SK-N-SH (cell line): ENCODE measurements around the gene NUDT13. TPM values are rescaled to one million over a fixed set of nuclear protein-coding genes. Genes with fewer than 3 reads are reported as not detected.
"Not testable (repeated sequence)": the region's sequence is repeated elsewhere in the genome, so short reads cannot be mapped to it uniquely, and the experiment has no call there.

Experiments
- CTCF ChIA-PET: fragments of 300-600, 350-600 bp; formaldehyde crosslinking; extraction: SDS; loops from one replicate; lab custom pipeline; 2021; lab: Yijun Ruan, JAX
- POLR2A ChIA-PET: fragments of 350-600 bp; sonication (Branson Sonifier 250); formaldehyde crosslinking; extraction: SDS; loops from one replicate; lab custom pipeline; 2020; ENCODE audit warnings: antibody characterized with exemption, inconsistent platforms; lab: Yijun Ruan, JAX
- DNase-seq: peaks from one replicate; pipeline ENCODE4 v3.0.0; 2012
- H2AFZ ChIP-seq: fragments of 200-600 bp; sonication (generic); 2 replicates; pipeline ENCODE4 v1.8.1; 2016; ENCODE audit warnings: antibody characterized with exemption, mild to moderate bottlenecking, low read depth
- H3F3A ChIP-seq: fragments of 200-600 bp; sonication (generic); replicated peaks from 2 replicates; pipeline ENCODE3; 2016; ENCODE audit warnings: antibody characterized with exemption, mild to moderate bottlenecking; ENCODE audit not compliant: insufficient read depth
- H3K27ac ChIP-seq, 2 experiments: fragments of 200-500 bp in 1 of 2; fragments of 200-600 bp in 1 of 2; sonication (Bioruptor generic) in 1 of 2; sonication (generic), shearing (Covaris generic) in 1 of 2; 2 replicates each; pipeline versions ENCODE4 v1.5.1 to v1.6.1; 2014 to 2016; ENCODE audit warnings: low read depth in 2 of 2, inconsistent platforms in 1 of 2, low read length in 1 of 2, mild to moderate bottlenecking in 1 of 2, mixed read lengths in 1 of 2
- H3K27me3 ChIP-seq: fragments of 200-600 bp; sonication (generic), shearing (Covaris generic); 2 replicates; pipeline ENCODE4 v1.6.1; 2016; ENCODE audit warnings: mixed run types; ENCODE audit not compliant: insufficient read depth
- H3K36me3 ChIP-seq, 2 experiments: fragments of 200-500 bp in 1 of 2; fragments of 200-600 bp in 1 of 2; sonication (Bioruptor generic) in 1 of 2; sonication (generic) in 1 of 2; replicated peaks in 1 of 2; 2 replicates each; pipeline versions ENCODE3 to v1.5.1; 2014 to 2016; ENCODE audit warnings: low read length in 1 of 2, mild to moderate bottlenecking in 1 of 2; ENCODE audit not compliant: insufficient read depth in 2 of 2, control insufficient read depth in 1 of 2
- H3K4me1 ChIP-seq, 2 experiments: fragments of 200-500 bp in 1 of 2; fragments of 200-600 bp in 1 of 2; sonication (Bioruptor generic) in 1 of 2; sonication (generic), shearing (Covaris generic) in 1 of 2; 2 replicates each; pipeline versions ENCODE4 v1.5.1 to v1.6.1; 2014 to 2016; ENCODE audit warnings: low read depth in 1 of 2, low read length in 1 of 2, mixed run types in 1 of 2; ENCODE audit not compliant: insufficient read depth in 2 of 2, control insufficient read depth in 1 of 2
- H3K4me2 ChIP-seq: fragments of 200-600 bp; sonication (generic), shearing (Covaris generic); 2 replicates; pipeline ENCODE4 v1.6.1; 2017; ENCODE audit warnings: mixed run types
- H3K4me3 ChIP-seq, 2 experiments: fragments of 200-500 bp in 1 of 2; fragments of 200-600 bp in 1 of 2; sonication (Bioruptor generic) in 1 of 2; sonication (generic), shearing (Covaris generic) in 1 of 2; 2 replicates each; pipeline versions ENCODE4 v1.5.1 to v1.8.1; 2014 to 2016; ENCODE audit warnings: low read depth in 2 of 2, inconsistent platforms in 1 of 2, low read length in 1 of 2, mild to moderate bottlenecking in 1 of 2, mixed read lengths in 1 of 2, moderate library complexity in 1 of 2
- H3K79me2 ChIP-seq: fragments of 200-600 bp; sonication (generic); 2 replicates; pipeline ENCODE4 v1.8.1; 2017; ENCODE audit warnings: mild to moderate bottlenecking; ENCODE audit not compliant: insufficient read depth
- H3K9ac ChIP-seq: fragments of 200-600 bp; sonication (generic); 2 replicates; pipeline ENCODE4 v1.6.1; 2017; ENCODE audit warnings: mixed run types
- H3K9me2 ChIP-seq: fragments of 200-600 bp; sonication (generic); 2 replicates; pipeline ENCODE4 v1.6.1; 2017; ENCODE audit warnings: mixed run types
- H3K9me3 ChIP-seq: fragments of 200-600 bp; sonication (generic); 2 replicates; pipeline ENCODE4 v1.6.1; 2017; ENCODE audit warnings: mixed run types, mild to moderate bottlenecking, moderate library complexity
- H4K20me1 ChIP-seq: fragments of 200-600 bp; sonication (generic); 2 replicates; pipeline ENCODE4 v1.6.1; 2017; ENCODE audit warnings: mild to moderate bottlenecking, mixed run types; ENCODE audit not compliant: insufficient read depth
- FOXJ3 ChIP-seq: sonication (generic); formaldehyde crosslinking; IDR thresholded peaks from 2 replicates; pipeline ENCODE4 v1.5.1; 2020; ENCODE audit warnings: mild to moderate bottlenecking, missing genetic modification reagents
- FOXM1 ChIP-seq: IDR thresholded peaks from 2 replicates; pipeline ENCODE4 v1.4.0; 2012; ENCODE audit warnings: low read depth, mild to moderate bottlenecking
- GATA2 ChIP-seq: sonication (generic); formaldehyde crosslinking; IDR thresholded peaks from 2 replicates; pipeline ENCODE4 v1.5.0; 2020; ENCODE audit warnings: mild to moderate bottlenecking, missing genetic modification reagents
- RXRA ChIP-seq: IDR thresholded peaks from 2 replicates; pipeline ENCODE4 v1.4.0; 2012; ENCODE audit warnings: low read depth, mild to moderate bottlenecking, borderline replicate concordance
- TCF12 ChIP-seq: IDR thresholded peaks from 2 replicates; pipeline ENCODE4 v1.4.0; 2012
- TEAD4 ChIP-seq: IDR thresholded peaks from 2 replicates; pipeline ENCODE4 v1.4.0; 2012; ENCODE audit warnings: mild to moderate bottlenecking, borderline replicate concordance; ENCODE audit not compliant: insufficient read depth
- ZBTB33 ChIP-seq: IDR thresholded peaks from 2 replicates; pipeline ENCODE4 v1.4.0; 2012; ENCODE audit warnings: low read depth, borderline replicate concordance
- WGBS: methylation state at CpG from one replicate; pipeline ENCODE4 v1.1.6; 2017; ENCODE audit warnings: low lambda C conversion rate; 5-methylcytosine and 5-hydroxymethylcytosine counted together
- polyA plus RNA-seq, 3 experiments: library from polyadenylated mRNA; depleted of rRNA; stranded (reverse); fragments of >200 nt; gene quantifications; 2 replicates each; pipeline ENCODE4 v1.2.3, GENCODE V29; 2012
- TF ChIP-seq, protein P1 (sequence below): IDR thresholded peaks from 2 replicates; pipeline ENCODE4 v1.6.1; 2012; ENCODE audit warnings: mild to moderate bottlenecking, low read depth, low read length, moderate library complexity

The NUDT13 gene
- polyA plus RNA-seq, 1 of the 3 experiments (the other 2 are of a cell fraction) = 3.4 TPM

- no peak overlapping the region for H3K9ac ChIP-seq
- CTCF ChIA-PET = interaction anchor here (2.1 kb wide), 1 partner anchor 17 kb away, joined by 9 read pairs; no protein-coding TSS in a partner anchor
- H4K20me1 ChIP-seq = no peaks in the 10 kb centered on the region
- DNase-seq = no peak
- H3K27me3 ChIP-seq = no peaks in the 10 kb centered on the region
- peaks cover 13% of the 10 kb centered on the region for H3F3A ChIP-seq
- H3K4me3 ChIP-seq = no peak overlapping the region
- H2AFZ ChIP-seq = no peak overlapping the region
- 96% methylated on average over 3 of the region's 3 CpGs for WGBS
- TF ChIP-seq GATA2 (CRISPR knock-in tag) = no peak
- peaks cover 63 to 70% of the 10 kb centered on the region in 2 experiments for H3K36me3 ChIP-seq
- H3K4me2 ChIP-seq = no peak overlapping the region
- no peaks in the 10 kb centered on the region for H3K9me2 ChIP-seq
- H3K9me3 ChIP-seq = no peaks in the 10 kb centered on the region
- no peak overlapping the region for H3K27ac ChIP-seq
- peaks cover 10% of the 10 kb centered on the region; the same call in 1 of the 2 replicates for H3K79me2 ChIP-seq
- H3K4me1 ChIP-seq = no peaks in the 10 kb centered on the region
- POLR2A ChIA-PET = no interaction called here
Measured at GRCh38 chr10:73141603-73142002, 31.3 kb downstream of the NUDT13 start.

DNA sequence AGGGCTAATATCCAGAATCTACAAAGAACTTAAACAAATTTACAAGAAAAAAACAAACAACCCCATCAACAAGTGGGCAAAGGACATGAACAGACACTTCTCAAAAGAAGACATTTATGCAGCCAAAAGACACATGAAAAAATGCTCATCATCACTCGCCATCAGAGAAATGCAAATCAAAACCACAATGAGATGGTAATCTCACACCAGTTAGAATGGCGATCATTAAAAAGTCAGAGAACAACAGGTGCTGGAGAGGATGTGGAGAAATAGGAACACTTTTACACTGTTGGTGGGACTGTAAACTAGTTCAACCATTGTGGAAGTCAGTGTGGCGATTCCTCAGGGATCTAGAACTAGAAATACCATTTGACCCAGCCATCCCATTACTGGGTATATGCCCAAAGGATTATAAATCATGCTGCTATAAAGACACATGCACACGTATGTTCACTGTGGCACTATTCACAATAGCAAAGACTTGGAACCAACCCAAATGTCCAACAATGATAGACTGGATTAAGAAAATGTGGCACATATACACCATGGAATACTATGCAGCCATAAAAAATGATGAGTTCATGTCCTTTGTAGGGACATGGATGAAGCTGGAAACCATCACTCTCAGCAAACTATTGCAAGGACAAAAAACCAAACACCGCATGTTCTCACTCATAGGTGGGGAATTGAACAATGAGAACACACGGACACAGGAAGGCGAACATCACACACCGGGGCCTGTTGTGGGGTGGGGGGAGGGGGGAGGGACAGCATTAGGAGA, 40.6 kb downstream of the NUDT13 start:
- H2AFZ ChIP-seq, H3K9me2 ChIP-seq, H3K27ac ChIP-seq, H3K9me3 ChIP-seq, H3K9ac ChIP-seq, H3K4me2 ChIP-seq, H3F3A ChIP-seq, DNase-seq, H3K4me3 ChIP-seq, POLR2A ChIA-PET, H3K4me1 ChIP-seq, H3K27me3 ChIP-seq, H4K20me1 ChIP-seq: not testable (repeated sequence)
- CTCF ChIA-PET = interaction anchor here (1.0 kb wide), 1 partner anchor 54 kb away, joined by 4 read pairs; the partner anchor contains the start of gene P4HA1
- Histone ChIP-seq H3K36me3 (peaks cover 52 to 61% of the 10 kb centered on the region in 2 experiments), H3K79me2 (peaks cover 29% of the 10 kb centered on the region)
- 100% methylated on average over 6 of the region's 8 CpGs for WGBS

- Histone ChIP-seq H3F3A (peaks cover 10% of the 10 kb centered on the region), H3K79me2 (peaks cover 39% of the 10 kb centered on the region), H3K9me3 (no peaks in the 10 kb centered on the region), H3K27me3 (no peaks in the 10 kb centered on the region), H3K27ac (no peak overlapping the region), H3K9me2 (no peaks in the 10 kb centered on the region), H3K4me1 (no peaks in the 10 kb centered on the region), H3K4me3 (no peak overlapping the region), H3K36me3 (peaks cover 55 to 65% of the 10 kb centered on the region in 2 experiments), H2AFZ (no peak overlapping the region), H3K9ac (no peak overlapping the region), H3K4me2 (no peak overlapping the region), H4K20me1 (no peaks in the 10 kb centered on the region)
- WGBS = 94% methylated on average over 3 of the region's 3 CpGs
- ChIA-PET CTCF (interaction anchor here (1.0 kb wide), 1 partner anchor 56 kb away, joined by 4 read pairs; the partner anchor contains the start of gene P4HA1), POLR2A (no interaction called here)
- no peak for DNase-seq
- no peak for TF ChIP-seq FOXM1
Measured at GRCh38 chr10:73152009-73152408, 41.8 kb downstream of the NUDT13 start.

DNA sequence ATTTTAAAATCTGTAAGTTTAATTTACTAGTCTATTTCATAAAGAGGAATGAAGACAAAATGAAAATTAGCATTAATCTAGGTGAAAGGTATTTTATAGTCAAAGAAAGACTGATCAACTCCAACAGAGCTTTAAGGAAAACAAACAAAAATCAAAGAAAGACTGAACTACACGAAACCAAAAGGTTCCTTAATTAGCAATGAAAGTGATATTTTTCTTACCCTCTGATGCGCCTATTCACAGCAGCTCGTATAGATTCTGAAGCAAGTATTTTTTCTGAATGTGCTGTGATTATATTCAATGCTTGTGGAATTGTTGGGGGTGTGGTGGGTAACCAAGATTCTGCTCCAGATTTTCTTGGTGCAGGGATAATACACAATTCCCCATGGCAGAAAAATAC, 45.8 kb downstream of the NUDT13 start:
- H3K9me3 ChIP-seq = no peaks in the 10 kb centered on the region
- H2AFZ ChIP-seq = no peak overlapping the region
- H4K20me1 ChIP-seq = no peaks in the 10 kb centered on the region
- H3K9me2 ChIP-seq = no peaks in the 10 kb centered on the region
- H3K27ac ChIP-seq = no peak overlapping the region
- WGBS = 94% methylated on average over 3 of the region's 3 CpGs
- DNase-seq = no peak
- no peaks in the 10 kb centered on the region for H3K27me3 ChIP-seq
- no peaks in the 10 kb centered on the region for H3K4me1 ChIP-seq
- H3F3A ChIP-seq = peaks cover 16% of the 10 kb centered on the region
- peaks cover 50% of the 10 kb centered on the region for H3K79me2 ChIP-seq
- peaks cover 42 to 61% of the 10 kb centered on the region in 2 experiments for H3K36me3 ChIP-seq
- no peak overlapping the region for H3K4me3 ChIP-seq
- ChIA-PET POLR2A (no interaction called here), CTCF (interaction anchor here (0.8 kb wide), 1 partner anchor 13 kb away, joined by 4 read pairs; no protein-coding TSS in a partner anchor)
- no peak overlapping the region for H3K9ac ChIP-seq
- no peak overlapping the region for H3K4me2 ChIP-seq
- TF ChIP-seq TEAD4 (no peak), ZBTB33 (no peak), RXRA (no peak), TCF12 (no peak), GATA2 (CRISPR knock-in tag) (no peak), FOXJ3 (CRISPR knock-in tag) (no peak)
- TF ChIP-seq, protein P1, sequence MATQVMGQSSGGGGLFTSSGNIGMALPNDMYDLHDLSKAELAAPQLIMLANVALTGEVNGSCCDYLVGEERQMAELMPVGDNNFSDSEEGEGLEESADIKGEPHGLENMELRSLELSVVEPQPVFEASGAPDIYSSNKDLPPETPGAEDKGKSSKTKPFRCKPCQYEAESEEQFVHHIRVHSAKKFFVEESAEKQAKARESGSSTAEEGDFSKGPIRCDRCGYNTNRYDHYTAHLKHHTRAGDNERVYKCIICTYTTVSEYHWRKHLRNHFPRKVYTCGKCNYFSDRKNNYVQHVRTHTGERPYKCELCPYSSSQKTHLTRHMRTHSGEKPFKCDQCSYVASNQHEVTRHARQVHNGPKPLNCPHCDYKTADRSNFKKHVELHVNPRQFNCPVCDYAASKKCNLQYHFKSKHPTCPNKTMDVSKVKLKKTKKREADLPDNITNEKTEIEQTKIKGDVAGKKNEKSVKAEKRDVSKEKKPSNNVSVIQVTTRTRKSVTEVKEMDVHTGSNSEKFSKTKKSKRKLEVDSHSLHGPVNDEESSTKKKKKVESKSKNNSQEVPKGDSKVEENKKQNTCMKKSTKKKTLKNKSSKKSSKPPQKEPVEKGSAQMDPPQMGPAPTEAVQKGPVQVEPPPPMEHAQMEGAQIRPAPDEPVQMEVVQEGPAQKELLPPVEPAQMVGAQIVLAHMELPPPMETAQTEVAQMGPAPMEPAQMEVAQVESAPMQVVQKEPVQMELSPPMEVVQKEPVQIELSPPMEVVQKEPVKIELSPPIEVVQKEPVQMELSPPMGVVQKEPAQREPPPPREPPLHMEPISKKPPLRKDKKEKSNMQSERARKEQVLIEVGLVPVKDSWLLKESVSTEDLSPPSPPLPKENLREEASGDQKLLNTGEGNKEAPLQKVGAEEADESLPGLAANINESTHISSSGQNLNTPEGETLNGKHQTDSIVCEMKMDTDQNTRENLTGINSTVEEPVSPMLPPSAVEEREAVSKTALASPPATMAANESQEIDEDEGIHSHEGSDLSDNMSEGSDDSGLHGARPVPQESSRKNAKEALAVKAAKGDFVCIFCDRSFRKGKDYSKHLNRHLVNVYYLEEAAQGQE = no peak
